Measurements from ENCODE around the gene COL5A1. TPM values are rescaled to one million over a fixed set of nuclear protein-coding genes. Genes with fewer than 3 reads are reported as not detected.

Gene COL5A1
- total RNA-seq, 4 donors from 2014 or later, result 4.0 to 12.8 (median 6.3) TPM

GRCh38 chr9:134833294-134833880 is 191.8 kb downstream of the COL5A1 start:
- no peaks in the 10 kb centered on the region for H3K27me3 ChIP-seq
- H3K36me3 ChIP-seq, result peaks cover 0 to 47% (median 0%) of the 10 kb centered on the region in 3 donors
- 63 to 96% methylated on average over 4 to 6 of the region's 11 CpGs for WGBS, 2 donors
- DNase-seq, result no peak
- intact Hi-C loops (cut with DNase I), result no loop called here
- no peak overlapping the region for H3K4me3 ChIP-seq
- no peak for TF ChIP-seq CTCF (IDR thresholded peaks at IDR 0.05)
- no peak for TF ChIP-seq POLR2A (IDR thresholded peaks at IDR 0.05)
- H3K4me1 ChIP-seq, result no peaks in the 10 kb centered on the region
- H3K9me3 ChIP-seq, result no peaks in the 10 kb centered on the region
- H3K27ac ChIP-seq, result no peak overlapping the region

- Histone ChIP-seq H3K4me3 (no peak overlapping the region), H3K27me3 (no peaks in the 10 kb centered on the region), H3K9me3 (no peaks in the 10 kb centered on the region), H3K4me1 (no peaks in the 10 kb centered on the region), H3K36me3 (peaks cover 0 to 41% (median 0%) of the 10 kb centered on the region in 3 donors), H3K27ac (no peak overlapping the region)
- 83 to 92% methylated on average over 7 to 12 of the region's 20 CpGs for WGBS, 2 donors
- no peak for DNase-seq
- TF ChIP-seq POLR2A (IDR thresholded peaks at IDR 0.05), result no peak
- TF ChIP-seq CTCF (IDR thresholded peaks at IDR 0.05), result no peak
- intact Hi-C loops (cut with DNase I), result no loop called here
These were observed 192.8 kb downstream of the COL5A1 start for GRCh38 chr9:134834217-134834956.

GRCh38 chr9:134834957-134835419 is 193.4 kb downstream of the COL5A1 start:
- H3K36me3 ChIP-seq, result peaks cover 0 to 35% (median 0%) of the 10 kb centered on the region in 3 donors
- H3K27me3 ChIP-seq, result no peaks in the 10 kb centered on the region
- H3K27ac ChIP-seq, result no peak overlapping the region
- intact Hi-C loops (cut with DNase I), result no loop called here
- DNase-seq, result no peak
- WGBS, 2 donors, result 91% methylated on average over 7 of the region's 25 CpGs; no CpG with 5 or more reads in 1 of the 2 donors
- no peak overlapping the region for H3K4me3 ChIP-seq
- H3K4me1 ChIP-seq, result no peaks in the 10 kb centered on the region
- no peaks in the 10 kb centered on the region for H3K9me3 ChIP-seq
- TF ChIP-seq POLR2A (IDR thresholded peaks at IDR 0.05) (no peak), CTCF (IDR thresholded peaks at IDR 0.05) (no peak)

GRCh38 chr9:134835448-134835847 is 193.8 kb downstream of the COL5A1 start:
- no peak for DNase-seq
- no peak for TF ChIP-seq POLR2A (IDR thresholded peaks at IDR 0.05)
- no peak for TF ChIP-seq CTCF (IDR thresholded peaks at IDR 0.05)
- H3K27ac ChIP-seq, result no peak overlapping the region

GRCh38 chr9:134835987-134836386 is 194.4 kb downstream of the COL5A1 start:
- H3K4me1 ChIP-seq, result no peaks in the 10 kb centered on the region
- DNase-seq, result no peak

More at GRCh38 chr9:134835448-134835847, 193.8 kb downstream of the COL5A1 start:
- WGBS, 2 donors, result no CpG with 5 or more reads among the region's 16 CpGs
- H3K9me3 ChIP-seq, result no peaks in the 10 kb centered on the region
- H3K27me3 ChIP-seq, result no peaks in the 10 kb centered on the region
- H3K4me3 ChIP-seq, result no peak overlapping the region
- H3K4me1 ChIP-seq, result no peaks in the 10 kb centered on the region
- intact Hi-C loops (cut with DNase I), result no loop called here
- H3K36me3 ChIP-seq, result peaks cover 0 to 30% (median 0%) of the 10 kb centered on the region in 3 donors

More at GRCh38 chr9:134835987-134836386, 194.4 kb downstream of the COL5A1 start:
- Histone ChIP-seq H3K9me3 (no peaks in the 10 kb centered on the region), H3K27ac (no peak overlapping the region), H3K36me3 (peaks cover 0 to 30% (median 0%) of the 10 kb centered on the region in 3 donors), H3K4me3 (no peak overlapping the region), H3K27me3 (no peaks in the 10 kb centered on the region)
- 67 to 95% methylated on average over 3 to 4 of the region's 13 CpGs for WGBS, 2 donors
- intact Hi-C loops (cut with DNase I), result no loop called here
- TF ChIP-seq CTCF (IDR thresholded peaks at IDR 0.05) (no peak), POLR2A (IDR thresholded peaks at IDR 0.05) (no peak)

Data from esophagus squamous epithelium (tissue), 5 donors.